Ishikawa (cell line): ENCODE measurements around the gene SLC7A7.

Experiments used
- CEBPB ChIP-seq: IDR thresholded peaks from 2 replicates; pipeline ENCODE4 v1.6.1; 2012
- CREB1 ChIP-seq: IDR thresholded peaks from 2 replicates; pipeline ENCODE4 v1.6.1; 2012; ENCODE audit warnings: low read depth
- EGR1 ChIP-seq: IDR thresholded peaks from 2 replicates; pipeline ENCODE4 v1.6.1; 2012
- EP300 ChIP-seq: IDR thresholded peaks from 2 replicates; pipeline ENCODE4 v1.6.1; 2012; ENCODE audit warnings: borderline replicate concordance
- FOXM1 ChIP-seq: IDR thresholded peaks from 2 replicates; pipeline ENCODE4 v1.6.1; 2012; ENCODE audit warnings: low read depth, borderline replicate concordance
- MAX ChIP-seq: IDR thresholded peaks from 2 replicates; pipeline ENCODE4 v1.6.1; 2012
- NFIC ChIP-seq: IDR thresholded peaks from 2 replicates; pipeline ENCODE4 v1.6.1; 2012
- RAD21 ChIP-seq: IDR thresholded peaks from 2 replicates; pipeline ENCODE4 v1.6.1; 2012; ENCODE audit warnings: low read depth
- REST ChIP-seq: IDR thresholded peaks from 2 replicates; pipeline ENCODE4 v1.6.1; 2012; ENCODE audit warnings: low read depth, mild to moderate bottlenecking
- TAF1 ChIP-seq: IDR thresholded peaks from 2 replicates; pipeline ENCODE4 v1.6.1; 2012; ENCODE audit warnings: low read depth, mild to moderate bottlenecking
- TCF12 ChIP-seq: IDR thresholded peaks from 2 replicates; pipeline ENCODE4 v1.6.1; 2012; ENCODE audit warnings: low read depth
- TEAD4 ChIP-seq: IDR thresholded peaks from 2 replicates; pipeline ENCODE4 v1.6.1; 2012
- USF1 ChIP-seq: IDR thresholded peaks from 2 replicates; pipeline ENCODE4 v1.6.1; 2012
- YY1 ChIP-seq: IDR thresholded peaks from 2 replicates; pipeline ENCODE4 v1.6.1; 2012; ENCODE audit warnings: low read depth
- ZBTB7A ChIP-seq: IDR thresholded peaks from 2 replicates; pipeline ENCODE4 v1.6.1; 2012; ENCODE audit warnings: low read depth

Gene SLC7A7

GRCh38 chr14:22808388-22809209 is 6.6 kb downstream of the SLC7A7 start:
- TF ChIP-seq ZBTB7A (no peak), REST (no peak), MAX (no peak), USF1 (no peak), NFIC (no peak), FOXM1 (no peak)

GRCh38 chr14:22807432-22808087 is 7.7 kb downstream of the SLC7A7 start:
- TF ChIP-seq YY1 (no peak), TEAD4 (peak; percentile 53; the same call in 1 of the 2 replicates)

GRCh38 chr14:22803687-22803974 is 11.6 kb downstream of the SLC7A7 start:
- TF ChIP-seq USF1 (no peak), YY1 (no peak), CEBPB (no peak), CREB1 (no peak), EP300 (no peak), REST (no peak)

GRCh38 chr14:22802860-22803686 is 12.2 kb downstream of the SLC7A7 start:
- TF ChIP-seq YY1 (no peak), MAX (no peak), NFIC (no peak), TEAD4 (no peak), RAD21 (no peak), USF1 (no peak), TAF1 (no peak), EGR1 (no peak), TCF12 (no peak), CEBPB (no peak), CREB1 (no peak), REST (no peak), EP300 (no peak), FOXM1 (no peak), ZBTB7A (no peak)
